Heart left ventricle (tissue), 13 donors: Measurements from ENCODE around the gene ENDOD1.

Experiments
- CTCF ChIP-seq, 12 donors: fragments of 200-600 bp; sonication (generic) in 4 of 12; IDR thresholded peaks; one replicate each; pipeline versions ENCODE4 v1.5.0 to v1.8.0; 2018 to 2022; ENCODE audit warnings: antibody characterized with exemption in 12 of 12, mild to moderate bottlenecking in 5 of 12
- POLR2A ChIP-seq, 2 donors: fragments of 450-650 bp; IDR thresholded peaks; one replicate each; pipeline ENCODE4 v1.6.1; 2017; ENCODE audit warnings: antibody characterized with exemption in 2 of 2, mild to moderate bottlenecking in 2 of 2, moderate library complexity in 2 of 2
- donor health status: ischemic (EF 13 %, LVEDD 7.1; RV severe dilation, severe dysfunction).
- donor health status: DM: no; HTN: yes; CAD: no.
- donor health status: DM: no; HTN: no; CAD: no.
- donor health status: ischemic (EF 25% LVEDD 6.9; RV normal size, moderate dysfunction).
- donor health status: ischemic (EF 25% LVEDD 5.7; RV mildly dilated, moderate dysfunction).
- donor health status: ischemic (EF 35%, LVEDD 5.7; RV mildly dilated, moderate dysfunction).
- donor health status: nonischemic (EF 11% LVEDD 7.7; RV severe dilation, severe dysfunction).
- donor health status: DM: yes; HTN: yes; CAD: no.
- donor health status: PGD.
- donor health status: ischemic (EF 29% LVEDD 5.4; RV normal size, mild dysfunction).
- donor health status: nonischemic (EF 23%, LVEDD 6.1; RV moderate dilation, normal function).

GRCh38 chr11:95076981-95077380, 12.7 kb upstream of the ENDOD1 start:
- TF ChIP-seq POLR2A (IDR thresholded peaks at IDR 0.05) (no peak), CTCF (IDR thresholded peaks at IDR 0.05) (no peak)
